ENCODE data around the gene EML3. TPM values are rescaled to one million over a fixed set of nuclear protein-coding genes. Genes with fewer than 3 reads are reported as not detected.

The EML3 gene
- total RNA-seq, 1 donor from 2014 or later, result 91.1 TPM

GRCh38 chr11:62645946-62646824, 33.6 kb upstream of the EML3 start, which contains the start of gene GANAB:
Gene GANAB, minus strand, starts transcription at chr11:62646613. Its CDS starts 14 bp downstream, at chr11:62646599.
- Histone ChIP-seq H3K9me3 (no peaks in the 10 kb centered on the region), H3K27ac (peak within 1 kb of the TSS; percentile 96), H3K36me3 (peaks cover 45% of the 10 kb centered on the region), H3K4me3 (peak within 1 kb of the TSS; percentile 92), H3K4me1 (peaks cover 16% of the 10 kb centered on the region), H3K27me3 (no peaks in the 10 kb centered on the region)
- ATAC-seq (peak; percentile 99), DNase-seq (peak; percentile 100)
- intact Hi-C loops (cut with DNase I), result no loop called here
- TF ChIP-seq, protein P1, sequence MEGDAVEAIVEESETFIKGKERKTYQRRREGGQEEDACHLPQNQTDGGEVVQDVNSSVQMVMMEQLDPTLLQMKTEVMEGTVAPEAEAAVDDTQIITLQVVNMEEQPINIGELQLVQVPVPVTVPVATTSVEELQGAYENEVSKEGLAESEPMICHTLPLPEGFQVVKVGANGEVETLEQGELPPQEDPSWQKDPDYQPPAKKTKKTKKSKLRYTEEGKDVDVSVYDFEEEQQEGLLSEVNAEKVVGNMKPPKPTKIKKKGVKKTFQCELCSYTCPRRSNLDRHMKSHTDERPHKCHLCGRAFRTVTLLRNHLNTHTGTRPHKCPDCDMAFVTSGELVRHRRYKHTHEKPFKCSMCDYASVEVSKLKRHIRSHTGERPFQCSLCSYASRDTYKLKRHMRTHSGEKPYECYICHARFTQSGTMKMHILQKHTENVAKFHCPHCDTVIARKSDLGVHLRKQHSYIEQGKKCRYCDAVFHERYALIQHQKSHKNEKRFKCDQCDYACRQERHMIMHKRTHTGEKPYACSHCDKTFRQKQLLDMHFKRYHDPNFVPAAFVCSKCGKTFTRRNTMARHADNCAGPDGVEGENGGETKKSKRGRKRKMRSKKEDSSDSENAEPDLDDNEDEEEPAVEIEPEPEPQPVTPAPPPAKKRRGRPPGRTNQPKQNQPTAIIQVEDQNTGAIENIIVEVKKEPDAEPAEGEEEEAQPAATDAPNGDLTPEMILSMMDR (IDR thresholded peaks at IDR 0.05), result no peak

DNA sequence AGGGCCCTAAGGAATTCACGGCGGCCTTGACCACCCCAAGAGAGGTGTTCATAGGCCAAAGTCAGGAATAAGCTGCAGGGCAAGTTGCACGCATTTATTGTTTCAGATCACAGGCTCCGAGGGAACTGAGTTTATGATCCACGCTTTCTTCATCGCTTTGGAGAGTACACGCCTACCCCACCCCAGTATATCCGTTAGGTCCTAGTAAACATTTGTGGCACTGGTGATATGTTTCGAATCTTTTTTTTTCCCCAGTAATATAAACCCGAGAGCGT, 33.0 kb upstream of the EML3 start:
- TF ChIP-seq, protein P1 (IDR thresholded peaks at IDR 0.05), result no peak
- ATAC-seq (no peak), DNase-seq (no peak)
- Histone ChIP-seq H3K4me3 (peak overlapping the region; percentile 92), H3K9me3 (no peaks in the 10 kb centered on the region), H3K4me1 (peaks cover 16% of the 10 kb centered on the region), H3K36me3 (peaks cover 45% of the 10 kb centered on the region), H3K27ac (peak overlapping the region; percentile 96), H3K27me3 (no peaks in the 10 kb centered on the region)
- intact Hi-C loops (cut with DNase I), result no loop called here

DNA sequence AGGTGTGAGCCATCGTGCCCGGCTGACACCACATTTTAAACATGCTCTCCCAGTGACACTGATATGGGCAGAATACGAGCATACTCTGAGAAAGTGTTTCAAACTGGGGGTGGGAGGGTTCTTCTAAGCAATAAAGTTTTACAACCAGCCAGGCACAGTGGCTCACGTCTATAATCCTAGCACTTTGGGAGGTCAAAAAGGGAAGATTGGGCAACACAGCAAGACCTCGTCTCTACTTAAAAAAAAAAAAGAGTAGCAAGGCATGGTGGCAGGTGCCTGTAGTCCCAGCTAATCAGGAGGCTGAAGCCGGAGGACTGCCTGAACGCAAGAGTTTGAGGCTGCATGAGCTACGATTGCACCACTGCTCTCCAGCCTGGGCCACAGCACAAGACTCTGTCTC, 31.6 kb upstream of the EML3 start:
- Histone ChIP-seq H3K27ac (no peak overlapping the region), H3K27me3 (no peaks in the 10 kb centered on the region), H3K4me3 (no peak overlapping the region), H3K9me3 (no peaks in the 10 kb centered on the region), H3K4me1 (peaks cover 16% of the 10 kb centered on the region), H3K36me3 (peaks cover 45% of the 10 kb centered on the region)
- DNase-seq (no peak), ATAC-seq (no peak)
- intact Hi-C loops (cut with DNase I), result no loop called here
- TF ChIP-seq, protein P1 (IDR thresholded peaks at IDR 0.05), result no peak

DNA sequence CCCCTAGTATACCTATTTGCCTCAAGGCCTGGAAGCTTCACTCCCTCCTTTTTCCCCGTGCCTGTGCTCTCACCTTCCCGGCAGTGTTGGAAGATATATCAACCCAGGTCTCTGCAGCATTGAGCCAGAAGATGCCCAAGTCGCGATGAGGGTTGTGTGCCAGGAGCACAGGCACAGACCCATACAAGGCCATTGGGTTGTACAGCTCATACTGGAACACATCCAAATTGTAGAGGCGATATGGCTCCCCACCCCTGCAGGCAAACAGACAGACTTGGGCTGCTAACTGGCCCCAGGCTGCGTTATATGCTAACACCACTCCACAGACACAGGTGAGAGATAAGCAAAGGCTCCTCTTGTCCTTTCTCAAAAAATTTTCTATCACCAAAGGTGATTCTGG, 19.9 kb upstream of the EML3 start:
- DNase-seq (no peak), ATAC-seq (no peak)
- Histone ChIP-seq H3K4me3 (no peak overlapping the region), H3K36me3 (peaks cover 99% of the 10 kb centered on the region), H3K27me3 (no peaks in the 10 kb centered on the region), H3K4me1 (no peaks in the 10 kb centered on the region), H3K27ac (no peak overlapping the region), H3K9me3 (no peaks in the 10 kb centered on the region)
- TF ChIP-seq, protein P1 (IDR thresholded peaks at IDR 0.05), result no peak
- intact Hi-C loops (cut with DNase I), result no loop called here

DNA sequence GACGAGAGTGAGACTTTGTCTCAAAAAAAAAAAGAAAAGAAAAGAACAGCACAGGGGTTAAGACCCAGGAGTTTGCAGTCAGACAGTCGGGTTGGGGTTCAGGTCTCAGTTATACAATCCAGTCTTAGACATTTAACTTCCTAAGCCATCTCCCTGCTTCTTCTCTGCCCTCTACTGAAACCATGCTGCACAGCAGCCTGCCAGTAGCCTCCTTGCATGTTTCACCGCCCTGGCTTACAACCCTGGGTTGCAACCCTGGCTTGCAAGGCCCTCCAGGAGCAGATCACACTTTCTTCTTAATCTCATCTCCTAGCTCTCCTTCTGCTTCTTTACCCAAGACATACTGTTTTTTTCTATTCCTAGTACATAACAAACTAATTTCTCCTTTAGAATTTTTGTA, 15.1 kb upstream of the EML3 start:
- Histone ChIP-seq H3K4me1 (peaks cover under 1% of the 10 kb centered on the region), H3K27me3 (no peaks in the 10 kb centered on the region), H3K9me3 (no peaks in the 10 kb centered on the region), H3K27ac (no peak overlapping the region), H3K36me3 (peaks cover 76% of the 10 kb centered on the region), H3K4me3 (no peak overlapping the region)
- no peak for ATAC-seq
- TF ChIP-seq, protein P1 (IDR thresholded peaks at IDR 0.05), result no peak
- intact Hi-C loops (cut with DNase I), result no loop called here
- no peak for DNase-seq
